Tongue (tissue), 2 donors: ENCODE results near the gene DDAH2. TPM values are rescaled to one million over a fixed set of nuclear protein-coding genes. Genes with fewer than 3 reads are reported as not detected.
"Not testable (repeated sequence)": the region's sequence is repeated elsewhere in the genome, so short reads cannot be mapped to it uniquely, and the experiment has no call there.

ENCODE experiments used
- DNase-seq: peaks from one replicate; pipeline ENCODE4 v3.0.0-alpha.2; 2015
- total RNA-seq: library from RNA; depleted of rRNA; stranded (reverse); fragments of >200 nt; gene quantifications from one replicate; pipeline ENCODE4 v1.2.3, GENCODE V29; 2014

Gene DDAH2
- total RNA-seq, 1 donor from 2014 or later, result 114 TPM

DNA sequence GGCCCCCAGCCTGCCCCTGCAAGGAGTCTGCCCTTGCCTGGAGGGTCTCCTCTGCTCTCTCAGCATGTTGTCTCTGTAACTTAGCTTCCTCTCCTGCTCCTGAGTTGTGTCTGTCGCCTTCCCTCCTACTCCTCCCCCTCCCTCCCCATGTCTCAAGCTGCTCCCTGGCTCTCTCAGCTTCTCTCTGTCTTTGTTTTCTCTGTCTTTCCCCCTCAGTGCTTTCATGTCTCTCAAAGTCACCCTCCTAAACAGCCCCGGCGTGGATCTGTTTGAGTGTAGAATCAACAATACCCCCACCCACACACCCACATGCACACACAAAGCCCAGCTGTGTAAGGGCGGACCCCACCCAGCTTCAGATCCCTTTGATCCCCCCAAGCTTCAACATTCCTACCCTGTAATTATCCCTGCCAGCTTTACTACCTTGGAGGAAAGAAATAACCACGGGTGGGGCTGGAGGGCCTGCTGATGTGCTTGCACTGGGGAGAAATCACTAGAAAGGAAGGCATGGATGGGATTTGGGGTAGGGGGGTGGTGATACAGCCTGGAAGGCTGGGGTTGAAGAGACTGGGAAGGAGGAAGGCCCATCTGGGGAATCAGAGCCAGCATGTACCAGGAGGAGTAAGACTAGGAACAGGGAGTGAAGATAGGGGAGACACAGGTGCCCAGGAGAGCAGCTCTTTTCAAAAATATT is 15.0 kb downstream of the DDAH2 start:
- DNase-seq, result no peak

DNA sequence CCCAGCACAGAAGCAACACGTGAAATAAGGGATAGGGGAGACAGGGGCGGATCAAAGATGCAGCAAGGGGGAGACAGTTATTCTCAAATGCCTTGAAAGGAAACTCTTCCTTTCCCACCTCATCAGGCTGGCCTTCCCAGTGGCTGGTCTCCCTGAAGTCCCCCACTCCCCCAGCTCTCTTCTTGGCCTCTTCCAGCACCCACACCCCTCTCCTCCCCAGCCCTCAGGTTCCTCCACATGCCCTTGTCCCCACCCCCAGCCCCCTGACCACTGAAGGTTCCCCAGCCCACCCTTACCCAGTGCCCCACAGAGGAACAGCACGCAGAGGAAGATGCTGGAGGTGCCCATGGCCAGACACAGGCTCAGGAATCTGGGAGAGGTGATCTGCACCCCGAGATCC is 15.6 kb downstream of the DDAH2 start:
- no peak for DNase-seq

DNA sequence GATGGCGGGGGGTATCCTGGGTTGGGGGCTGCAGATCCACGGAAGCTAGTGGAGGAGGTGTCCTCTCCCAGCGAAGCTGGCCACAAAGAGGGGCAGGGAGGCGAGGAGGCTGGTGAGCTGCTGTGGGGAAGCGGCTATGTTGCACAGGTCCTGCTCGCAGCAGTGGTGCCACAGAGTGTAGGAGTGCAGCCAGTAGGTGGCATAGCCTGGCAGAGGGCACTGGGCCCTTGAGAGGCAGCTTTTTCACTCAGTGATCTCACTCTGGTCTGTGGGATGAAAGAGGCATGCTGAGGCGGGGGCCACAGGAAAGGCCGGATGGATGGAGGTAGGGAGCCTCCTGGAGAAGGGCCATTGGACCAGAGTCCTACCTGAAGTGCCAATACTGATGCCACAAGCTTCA is 16.8 kb downstream of the DDAH2 start:
- DNase-seq, result no peak

DNA sequence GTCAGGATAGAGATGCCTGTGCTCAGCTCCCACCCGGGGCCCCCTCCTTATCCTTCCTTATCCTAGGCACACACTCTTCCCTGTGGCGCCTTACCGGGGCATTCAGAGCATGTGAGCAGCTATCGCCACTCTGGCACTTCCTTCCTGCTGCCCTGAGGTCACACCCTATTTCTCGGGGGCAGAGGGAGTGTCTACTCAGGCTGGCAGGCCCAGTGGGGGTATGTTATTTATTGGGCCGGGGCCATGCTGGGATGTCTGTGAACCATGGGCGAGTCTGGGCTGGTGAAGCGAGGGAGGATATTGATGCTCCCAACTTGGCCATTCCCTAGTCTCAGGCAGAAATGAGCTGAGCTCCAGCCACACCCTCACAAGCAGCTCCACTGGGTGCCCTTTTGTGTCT is 17.9 kb downstream of the DDAH2 start:
- no peak for DNase-seq

DNA sequence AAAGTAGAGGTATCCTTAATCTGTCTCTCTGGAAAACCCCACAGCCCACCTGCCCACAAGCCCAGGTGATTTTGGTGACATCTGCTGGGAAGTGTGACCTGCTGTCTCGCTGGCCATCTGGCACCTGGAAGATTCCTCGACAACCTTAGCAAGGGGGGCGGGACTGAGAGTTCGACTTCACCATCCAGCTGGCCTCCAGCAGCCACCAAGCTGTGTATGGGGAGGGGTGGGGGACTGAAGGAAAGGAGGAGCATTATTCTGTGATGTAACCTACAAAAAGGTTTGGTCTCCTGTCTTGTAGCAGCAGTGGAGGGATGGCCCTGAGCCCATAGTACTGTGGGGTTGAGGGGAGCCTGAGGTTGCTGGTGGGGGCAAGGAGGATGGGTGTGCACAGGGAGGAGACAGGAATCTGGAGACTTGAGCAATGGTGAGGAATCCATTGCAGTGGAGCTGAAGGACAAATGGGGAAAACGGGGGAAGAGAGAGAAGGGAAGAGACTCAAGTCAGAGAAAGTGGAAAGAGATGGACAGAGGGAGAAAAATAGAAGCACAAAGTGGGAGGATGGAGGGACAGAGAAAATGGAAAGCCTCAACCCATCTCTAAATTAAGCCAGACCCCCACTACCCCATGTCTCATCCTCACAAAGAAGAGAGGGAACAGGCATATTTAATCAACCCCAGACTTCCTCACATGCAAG is 18.4 kb downstream of the DDAH2 start:
- no peak for DNase-seq

DNA sequence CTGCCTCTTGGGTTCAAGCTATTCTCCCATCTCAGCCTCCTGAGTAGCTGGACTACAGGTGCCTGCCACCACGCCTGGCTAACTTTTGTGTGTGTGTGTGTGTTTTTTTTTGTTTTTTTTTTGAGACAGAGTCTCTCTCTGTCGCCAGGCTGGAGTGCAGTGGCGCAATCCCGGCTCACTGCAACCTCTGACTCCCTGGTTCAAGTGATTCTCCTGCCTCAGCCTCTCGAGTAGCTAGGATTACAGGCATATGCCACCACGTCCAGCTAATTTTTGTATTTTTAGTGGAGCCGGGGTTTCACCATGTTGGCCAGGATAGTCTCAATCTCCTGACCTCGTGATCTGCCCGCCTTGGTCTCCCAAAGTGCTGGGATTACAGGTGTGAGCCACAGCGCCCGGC is 19.9 kb downstream of the DDAH2 start:
- not testable (repeated sequence) for DNase-seq

DNA sequence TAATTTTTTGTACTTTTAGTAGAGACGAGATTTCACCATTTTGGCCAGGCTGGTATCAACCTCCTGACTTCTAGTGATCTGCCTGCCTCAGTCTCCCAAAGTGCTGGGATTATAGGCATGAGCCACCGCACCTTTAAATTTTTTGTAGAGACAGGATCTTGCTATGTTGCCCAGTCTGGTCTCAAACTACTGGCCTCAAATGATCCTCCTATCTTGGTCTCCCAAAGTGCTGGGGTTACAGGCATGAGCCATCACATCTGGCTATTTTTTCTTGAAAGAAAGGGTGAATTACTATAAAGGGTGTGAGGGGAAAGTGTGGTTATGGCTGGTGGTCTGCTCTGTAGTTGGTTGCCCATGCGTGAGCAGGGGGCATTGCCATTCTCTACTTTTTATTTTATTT is 20.9 kb downstream of the DDAH2 start:
- DNase-seq, result no peak

DNA sequence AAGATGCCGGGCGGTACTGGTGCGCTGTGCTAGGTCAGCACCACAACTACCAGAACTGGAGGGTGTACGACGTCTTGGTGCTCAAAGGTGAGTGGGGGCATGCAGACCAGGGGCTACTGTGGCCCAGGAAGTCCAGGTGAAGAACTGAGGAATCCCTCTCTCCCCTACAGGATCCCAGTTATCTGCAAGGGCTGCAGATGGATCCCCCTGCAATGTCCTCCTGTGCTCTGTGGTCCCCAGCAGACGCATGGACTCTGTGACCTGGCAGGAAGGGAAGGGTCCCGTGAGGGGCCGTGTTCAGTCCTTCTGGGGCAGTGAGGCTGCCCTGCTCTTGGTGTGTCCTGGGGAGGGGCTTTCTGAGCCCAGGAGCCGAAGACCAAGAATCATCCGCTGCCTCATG is 21.4 kb downstream of the DDAH2 start:
- DNase-seq, result no peak

DNA sequence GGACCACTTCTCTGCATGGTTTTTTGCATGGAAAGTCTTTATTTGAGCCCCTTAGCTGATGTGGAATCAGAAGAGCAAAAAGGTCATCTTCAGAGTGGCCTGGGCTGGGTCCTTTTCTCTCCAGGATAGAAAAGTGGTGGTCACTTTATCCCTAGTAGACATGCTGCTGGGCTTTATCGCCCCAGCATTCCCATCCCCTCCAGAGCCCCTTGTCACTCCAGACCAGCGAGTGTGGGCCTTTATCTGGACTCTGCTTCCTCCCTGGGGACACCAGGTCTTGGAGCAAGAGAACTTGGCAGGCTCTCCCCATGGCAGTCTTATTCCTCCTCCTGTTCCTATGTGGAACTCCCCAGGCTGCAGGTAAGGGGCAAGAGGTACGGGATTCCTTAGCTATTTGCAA is 22.5 kb downstream of the DDAH2 start, which contains the start of gene LY6G6F:
TSS of gene LY6G6F (plus strand) at position 268 of the 400 bp plus-strand sequence. CDS start at position 309, 41 bp downstream.
- DNase-seq, result no peak

DNA sequence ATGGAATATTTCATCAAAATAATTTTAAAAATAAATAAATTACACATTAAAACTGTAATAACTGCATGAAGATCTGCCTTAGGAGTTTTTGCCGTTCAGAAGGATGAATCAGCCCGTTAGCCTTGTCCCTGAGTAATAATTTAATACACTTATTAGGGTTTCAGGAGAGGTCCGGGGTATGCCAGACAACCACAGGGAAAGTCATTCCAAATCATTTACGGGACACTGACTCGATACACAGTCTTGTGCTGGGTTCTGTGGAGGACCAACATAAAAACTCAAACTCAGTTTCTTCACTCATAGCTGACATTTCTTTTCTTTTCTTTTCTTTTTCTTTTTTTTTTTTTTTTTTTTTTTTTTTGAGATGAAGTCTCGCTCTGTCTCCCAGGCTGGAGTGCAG is 23.2 kb downstream of the DDAH2 start:
- DNase-seq, result no peak

DNA sequence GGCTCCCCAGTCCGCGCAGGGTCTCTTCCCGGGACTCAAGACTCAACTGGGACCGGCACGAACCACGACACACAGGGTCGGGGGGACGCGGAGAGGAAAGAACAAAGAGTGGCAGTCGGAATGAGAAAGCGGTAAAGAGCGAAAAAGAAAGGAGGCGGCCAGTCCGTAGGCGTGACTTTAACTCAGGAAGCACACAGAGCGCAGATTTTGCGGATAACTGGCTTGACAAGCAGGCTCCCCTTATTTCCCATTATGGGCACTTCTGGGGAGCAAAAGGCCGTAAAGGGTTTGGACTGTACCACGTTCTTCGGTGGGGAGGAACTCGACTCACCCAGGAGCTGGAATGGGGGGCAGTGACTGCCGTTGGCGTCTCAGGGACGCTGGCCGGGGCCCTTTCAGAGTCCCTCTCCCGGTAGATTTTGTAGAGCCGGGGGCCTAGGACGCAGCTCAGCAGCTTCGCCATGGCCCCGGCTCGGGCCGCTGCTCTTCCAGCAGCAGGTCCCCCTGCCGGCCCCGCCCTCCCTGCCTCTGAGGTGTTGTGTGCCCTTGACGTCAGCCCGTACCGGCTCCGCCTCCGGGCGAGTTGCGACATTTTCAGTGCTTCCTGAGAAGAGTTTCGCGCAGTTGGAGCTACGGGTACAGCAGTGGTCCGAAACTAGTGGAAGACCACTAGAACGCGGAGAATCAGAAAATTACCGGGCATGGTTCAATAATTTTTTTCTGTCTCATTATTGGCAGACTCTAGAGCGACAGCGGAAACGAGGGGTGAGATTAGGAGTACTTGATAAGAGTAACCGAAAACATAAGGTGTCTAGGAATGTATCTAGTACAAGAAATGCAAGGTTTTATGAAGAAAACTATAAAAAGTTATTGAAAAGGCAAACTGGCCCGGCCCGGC is 26.0 kb downstream of the DDAH2 start, which contains the start of gene ABHD16A:
TSS of gene ABHD16A (minus strand) at position 506 of the 898 bp plus-strand sequence. CDS start at position 463, 43 bp downstream.
- DNase-seq, result peak; percentile 100

DNA sequence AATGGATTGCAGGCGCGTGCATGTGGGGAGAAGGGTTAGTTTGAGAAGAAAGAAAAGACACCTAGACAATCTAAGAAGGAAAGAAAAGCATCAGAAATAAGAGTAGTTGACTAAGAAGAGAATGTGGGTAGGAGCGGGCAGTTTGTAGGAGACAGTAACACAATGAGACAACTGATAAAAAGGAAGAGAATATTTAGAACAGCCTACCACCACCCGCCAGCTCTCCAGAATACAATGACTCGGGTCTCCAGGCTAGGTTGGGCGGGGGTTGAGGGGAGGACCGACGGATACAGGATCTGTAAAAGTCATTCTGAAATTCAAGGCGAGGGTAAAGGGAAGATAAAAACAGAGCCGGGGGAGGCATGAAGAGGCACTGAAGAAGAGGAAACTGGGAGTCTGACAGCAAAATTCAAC is 26.7 kb downstream of the DDAH2 start:
- DNase-seq, result peak; percentile 25

DNA sequence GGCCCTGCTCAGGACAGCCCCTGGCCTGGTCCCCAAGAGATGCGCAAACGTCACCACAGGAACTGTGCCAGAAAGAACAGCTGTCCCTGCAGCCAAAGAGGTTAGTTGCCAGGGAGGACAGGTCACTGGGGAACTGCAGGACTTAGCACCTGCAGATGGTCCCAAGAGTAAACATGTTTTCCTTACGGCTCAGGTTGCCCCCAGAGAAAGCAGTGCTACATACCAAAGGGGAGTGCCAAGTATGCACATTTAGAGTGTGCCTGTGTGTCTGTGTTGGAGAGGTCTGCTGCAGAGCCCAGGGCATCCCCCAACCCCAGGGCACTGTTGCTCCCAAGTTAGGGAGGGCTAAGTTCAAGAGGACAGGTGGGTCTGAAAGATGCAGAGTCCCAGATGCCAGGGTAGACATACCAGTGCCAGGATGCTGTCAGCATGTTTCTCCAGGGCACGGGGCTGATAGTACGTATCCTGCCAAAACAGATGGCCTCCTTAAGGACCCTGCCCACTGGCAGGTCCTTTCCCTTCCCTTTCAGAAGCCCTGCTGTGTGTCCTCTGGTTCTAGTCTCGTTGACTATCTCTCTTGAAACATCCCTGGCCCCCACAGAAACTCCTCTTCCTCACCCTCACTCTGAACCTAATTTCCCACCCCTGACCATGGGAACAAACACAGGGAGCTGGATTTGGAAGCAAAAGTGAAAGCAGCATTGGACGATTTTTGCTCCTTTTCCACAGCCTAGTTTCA is 27.3 kb downstream of the DDAH2 start:
- DNase-seq, result peak; percentile 84

DNA sequence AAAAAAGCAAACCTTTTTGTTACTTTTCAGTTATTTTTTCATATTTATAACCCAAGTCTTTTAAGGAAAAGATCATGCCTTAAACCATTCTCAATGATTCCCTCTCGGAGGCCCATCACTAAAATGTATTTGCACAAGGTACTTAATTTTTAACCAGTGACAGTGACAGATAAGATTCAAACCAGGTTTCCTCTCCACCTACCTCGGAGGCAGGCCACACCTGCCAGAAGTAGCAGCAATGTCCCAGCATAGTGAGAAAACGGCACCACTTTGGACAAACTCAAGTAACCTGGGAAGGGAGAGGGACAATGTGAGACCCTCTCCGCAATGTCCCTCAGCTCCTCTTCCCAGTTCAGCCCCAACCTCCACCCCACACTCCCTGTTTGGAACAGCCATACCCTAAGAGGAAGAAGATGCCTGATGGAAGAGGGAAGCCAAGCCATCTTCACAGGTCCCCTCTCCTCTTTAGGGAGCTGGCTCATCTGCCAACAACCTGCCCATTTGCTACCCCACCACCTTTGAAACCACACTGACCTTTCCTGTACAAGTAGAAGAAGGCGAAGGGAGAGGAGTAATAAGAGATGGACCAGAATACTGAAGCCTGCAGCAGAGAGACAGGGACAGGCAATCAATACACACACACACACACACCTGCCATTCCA is 28.2 kb downstream of the DDAH2 start:
- DNase-seq, result no peak

DNA sequence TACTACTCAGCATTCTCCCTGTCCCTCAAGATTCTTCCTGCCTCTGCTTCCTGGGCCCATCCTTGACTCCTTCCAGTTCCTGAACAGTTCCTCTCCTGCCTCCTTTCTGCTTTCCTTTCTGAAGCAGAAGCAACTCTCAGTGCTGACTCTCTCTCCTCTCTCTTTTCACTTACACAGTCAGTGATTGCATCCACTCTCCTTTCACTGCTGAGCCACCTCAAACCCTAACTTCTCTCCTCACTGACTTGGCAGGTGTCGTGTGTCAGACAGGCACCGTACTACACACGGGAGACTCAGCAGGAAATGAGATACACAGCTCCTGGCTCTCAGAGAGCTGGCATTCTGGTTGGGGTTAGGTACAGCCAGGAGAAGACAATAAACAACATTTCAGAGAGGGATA is 31.5 kb downstream of the DDAH2 start:
- DNase-seq, result no peak

DNA sequence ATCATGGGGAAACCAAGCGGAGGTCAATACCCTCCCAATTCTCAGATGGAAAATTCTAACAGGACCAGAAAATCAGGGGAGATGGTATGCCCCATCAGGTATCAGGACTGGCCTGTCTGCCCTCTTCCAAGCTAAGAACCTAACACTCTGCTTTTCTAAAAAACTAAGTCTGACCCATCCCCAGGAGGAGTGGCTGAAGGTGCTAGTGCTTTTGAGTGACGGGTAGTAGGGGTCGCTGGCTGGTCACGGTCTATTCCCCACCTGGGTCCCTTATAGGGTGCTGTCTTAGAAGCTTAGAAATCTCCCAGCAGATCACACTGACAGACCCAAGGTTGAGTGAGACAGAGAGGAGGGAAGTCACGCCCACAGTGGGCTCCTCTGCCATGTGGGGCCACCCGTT is 35.6 kb downstream of the DDAH2 start:
- no peak for DNase-seq

DNA sequence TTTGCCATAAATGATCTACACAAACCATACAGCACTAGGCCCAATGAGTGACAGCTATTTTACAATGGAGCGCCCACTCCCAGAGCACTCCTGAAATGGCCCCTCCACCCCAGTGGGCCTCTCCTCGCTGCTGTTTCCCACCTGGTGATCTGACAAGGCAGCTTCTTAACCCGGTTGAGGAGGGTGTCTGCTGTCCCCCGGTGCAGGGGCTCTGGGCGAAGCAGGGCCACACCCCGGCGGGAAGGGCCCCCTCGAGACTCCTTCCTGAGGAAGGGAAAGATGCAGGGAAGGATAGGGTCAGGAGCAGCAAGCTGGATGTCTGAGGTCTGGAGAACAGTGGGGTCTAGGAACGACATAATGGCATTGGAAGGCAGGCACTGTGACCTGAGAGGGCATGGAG is 36.2 kb downstream of the DDAH2 start:
- DNase-seq, result no peak

DNA sequence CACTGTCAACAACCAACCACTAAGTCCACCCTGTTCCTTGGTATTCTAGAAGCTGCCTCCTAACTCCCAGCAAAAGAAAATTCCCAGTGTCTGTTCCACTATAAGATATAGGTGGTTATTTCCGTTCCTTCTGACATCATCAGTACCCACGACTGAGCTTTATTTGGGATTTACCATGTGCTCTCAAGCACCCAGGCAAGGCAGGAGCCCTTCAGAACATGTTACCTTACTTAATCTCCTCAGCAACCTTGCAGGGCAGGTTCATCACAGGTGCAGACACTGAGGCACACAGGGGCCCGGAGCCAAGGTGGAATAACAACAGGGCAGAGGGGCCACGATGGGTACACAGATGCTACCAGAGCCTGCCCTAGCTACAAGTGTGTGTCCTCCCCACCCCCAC is 36.7 kb downstream of the DDAH2 start:
- no peak for DNase-seq

DNA sequence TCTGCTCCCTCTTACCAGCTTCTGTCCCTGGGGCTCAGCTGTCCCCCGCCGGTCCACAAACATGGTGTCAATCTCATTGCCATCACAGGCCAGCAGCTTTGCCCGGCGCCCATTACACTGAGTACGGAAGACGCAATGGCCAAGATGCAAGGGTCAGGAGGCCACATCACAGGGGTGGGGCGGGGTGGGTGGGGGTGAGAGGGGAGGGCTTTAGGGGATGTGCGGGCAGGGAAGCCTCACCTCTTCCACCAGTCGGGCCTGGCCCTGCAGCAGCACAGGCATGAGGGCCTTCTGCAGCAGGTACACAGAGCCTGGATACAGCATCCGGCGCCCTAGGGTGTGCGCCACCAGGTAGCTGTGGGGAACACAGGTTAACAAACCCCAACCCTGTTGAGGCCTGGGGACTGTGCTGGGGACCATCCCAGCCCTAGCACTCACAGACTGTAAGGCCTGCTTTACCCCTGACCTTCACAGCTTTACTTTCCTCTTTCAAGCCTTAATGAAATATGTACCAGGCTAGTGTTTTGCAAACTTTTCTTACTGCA is 37.5 kb downstream of the DDAH2 start:
- no peak for DNase-seq

DNA sequence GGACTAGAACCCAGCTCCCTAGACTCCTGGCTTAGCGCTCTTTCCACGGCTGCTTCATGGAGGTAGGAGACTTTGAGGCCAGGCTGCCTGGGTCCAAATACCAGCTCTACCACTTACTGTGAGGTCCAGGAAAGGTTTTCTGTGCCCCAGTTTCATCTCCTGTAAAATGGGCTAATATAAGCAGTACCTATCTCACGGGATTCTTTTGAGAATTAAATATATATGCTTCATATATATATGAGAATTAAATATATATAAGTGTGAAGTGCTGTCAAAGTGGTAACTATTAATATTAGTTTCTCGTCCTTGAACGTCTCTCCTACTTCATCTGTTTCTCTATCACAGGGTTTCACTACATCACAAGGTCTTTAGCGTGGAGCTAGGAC is 38.0 kb downstream of the DDAH2 start:
- DNase-seq, result no peak
